Activated T-cell treated with anti-CD3 and anti-CD28 coated beads for 1 hour (primary cell): ENCODE results near the gene NR5A2.

Experiments
- DNase-seq: peaks from one replicate; pipeline ENCODE4 v3.0.0-alpha.2; 2020; ENCODE audit warnings: low read depth

Gene NR5A2

GRCh38 chr1:200072636-200073285 is 45.3 kb downstream of the NR5A2 start:
- DNase-seq, result no peak

GRCh38 chr1:200073286-200073637 is 45.8 kb downstream of the NR5A2 start:
- DNase-seq, result no peak

- DNase-seq, result no peak
These were observed 48.0 kb downstream of the NR5A2 start for GRCh38 chr1:200075522-200075921.

GRCh38 chr1:200075938-200076546 is 48.5 kb downstream of the NR5A2 start:
- DNase-seq, result no peak

GRCh38 chr1:200079232-200079940 is 51.9 kb downstream of the NR5A2 start:
- DNase-seq, result no peak

GRCh38 chr1:200081151-200081968 is 53.9 kb downstream of the NR5A2 start:
- DNase-seq, result no peak

- DNase-seq, result no peak
These were observed 54.4 kb downstream of the NR5A2 start for GRCh38 chr1:200081969-200082245.

GRCh38 chr1:200082329-200082728 is 54.8 kb downstream of the NR5A2 start:
- DNase-seq, result no peak

- no peak for DNase-seq
These were observed 63.0 kb downstream of the NR5A2 start for GRCh38 chr1:200090252-200091159.

GRCh38 chr1:200095057-200095577 is 67.6 kb downstream of the NR5A2 start:
- no peak for DNase-seq

GRCh38 chr1:200096774-200097173 is 69.3 kb downstream of the NR5A2 start:
- DNase-seq, result no peak

GRCh38 chr1:200099040-200099439 is 71.5 kb downstream of the NR5A2 start:
- DNase-seq, result no peak

GRCh38 chr1:200103966-200104583 is 76.6 kb downstream of the NR5A2 start:
- no peak for DNase-seq

GRCh38 chr1:200107004-200107470 is 79.5 kb downstream of the NR5A2 start:
- DNase-seq, result no peak

- DNase-seq, result no peak
These were observed 81.1 kb downstream of the NR5A2 start for GRCh38 chr1:200108659-200109058.

GRCh38 chr1:200112290-200112689 is 84.8 kb downstream of the NR5A2 start:
- no peak for DNase-seq

GRCh38 chr1:200115532-200115931 is 88.0 kb downstream of the NR5A2 start:
- no peak for DNase-seq

GRCh38 chr1:200116324-200116723 is 88.8 kb downstream of the NR5A2 start:
- DNase-seq, result no peak

GRCh38 chr1:200118779-200119505 is 91.4 kb downstream of the NR5A2 start:
- DNase-seq, result no peak

- no peak for DNase-seq
These were observed 93.9 kb downstream of the NR5A2 start for GRCh38 chr1:200121421-200121820.
